Esophagus muscularis mucosa (tissue), 4 donors: Measurements from ENCODE around the gene PLA2G6. TPM values are rescaled to one million over a fixed set of nuclear protein-coding genes. Genes with fewer than 3 reads are reported as not detected.

ENCODE experiments used
- DNase-seq: peaks from one replicate; pipeline ENCODE4 v3.0.0-alpha.2; 2017; ENCODE audit errors: extremely low spot score
- H3K27ac ChIP-seq, 4 donors: fragments of 200-600 bp; sonication (generic); replicated peaks in 1 of 4; 1 replicate in 3 of 4; 2 replicates in 1 of 4; pipeline ENCODE4 v1.5.1; 2016 to 2019; ENCODE audit warnings: mild to moderate bottlenecking in 1 of 4
- H3K27me3 ChIP-seq, 4 donors: fragments of 200-600 bp; sonication (generic); one replicate each; pipeline versions ENCODE4 v1.5.1 to v1.6.0; 2016 to 2019
- H3K36me3 ChIP-seq, 4 donors: fragments of 200-600 bp; sonication (generic); one replicate each; pipeline ENCODE4 v1.5.1; 2016 to 2019
- H3K4me1 ChIP-seq, 4 donors: fragments of 200-600 bp; sonication (generic); one replicate each; pipeline ENCODE4 v1.5.1; 2016 to 2019
- H3K4me3 ChIP-seq, 4 donors: fragments of 200-600 bp; sonication (generic); 1 replicate in 2 of 4; 2 replicates in 2 of 4; pipeline ENCODE4 v1.5.1; 2016 to 2019; ENCODE audit warnings: mild to moderate bottlenecking in 4 of 4, moderate library complexity in 1 of 4
- H3K9me3 ChIP-seq, 4 donors: fragments of 200-600 bp; sonication (generic); 1 replicate in 3 of 4; 2 replicates in 1 of 4; pipeline ENCODE4 v1.5.1; 2016 to 2019
- EP300 ChIP-seq: sonication (generic); formaldehyde crosslinking; IDR thresholded peaks from one replicate; pipeline ENCODE4 v1.6.1; 2017; ENCODE audit warnings: antibody characterized with exemption
- POLR2A ChIP-seq: fragments of 450-650 bp; IDR thresholded peaks from one replicate; pipeline ENCODE4 v1.6.1; 2017; ENCODE audit warnings: antibody characterized with exemption, moderate library complexity, mild to moderate bottlenecking, low read depth
- POLR2AphosphoS5 ChIP-seq, 2 donors: sonication (generic); formaldehyde crosslinking; IDR thresholded peaks; one replicate each; pipeline ENCODE4 v1.6.1; 2017; ENCODE audit warnings: antibody characterized with exemption in 2 of 2
- WGBS: methylation state at CpG from one replicate; pipeline ENCODE4 v1.1.5; 2018; 5-methylcytosine and 5-hydroxymethylcytosine counted together
- intact Hi-C: fragments of 100-400 bp; cut with DNase I; formaldehyde crosslinking; loops from one replicate; pipeline ENCODE4 v1.15.1; 2023
- total RNA-seq, 4 donors: library from RNA; depleted of rRNA; stranded (reverse); fragments of >200 nt; gene quantifications; one replicate each; pipeline versions ENCODE4 v1.1.0 to v1.2.1, GENCODE V29; 2016
- TF ChIP-seq, protein P1 (sequence below), 3 experiments: fragments of 200-600 bp in 2 of 3; fragments of 450-650 bp in 1 of 3; sonication (generic) in 2 of 3; IDR thresholded peaks; one replicate each; pipeline ENCODE4 v1.5.1; 2017 to 2019; ENCODE audit warnings: antibody characterized with exemption in 3 of 3, mild to moderate bottlenecking in 2 of 3, moderate library complexity in 1 of 3

Gene PLA2G6
- total RNA-seq, 4 donors from 2014 or later = 13.9 to 18.3 (median 15.6) TPM

DNA sequence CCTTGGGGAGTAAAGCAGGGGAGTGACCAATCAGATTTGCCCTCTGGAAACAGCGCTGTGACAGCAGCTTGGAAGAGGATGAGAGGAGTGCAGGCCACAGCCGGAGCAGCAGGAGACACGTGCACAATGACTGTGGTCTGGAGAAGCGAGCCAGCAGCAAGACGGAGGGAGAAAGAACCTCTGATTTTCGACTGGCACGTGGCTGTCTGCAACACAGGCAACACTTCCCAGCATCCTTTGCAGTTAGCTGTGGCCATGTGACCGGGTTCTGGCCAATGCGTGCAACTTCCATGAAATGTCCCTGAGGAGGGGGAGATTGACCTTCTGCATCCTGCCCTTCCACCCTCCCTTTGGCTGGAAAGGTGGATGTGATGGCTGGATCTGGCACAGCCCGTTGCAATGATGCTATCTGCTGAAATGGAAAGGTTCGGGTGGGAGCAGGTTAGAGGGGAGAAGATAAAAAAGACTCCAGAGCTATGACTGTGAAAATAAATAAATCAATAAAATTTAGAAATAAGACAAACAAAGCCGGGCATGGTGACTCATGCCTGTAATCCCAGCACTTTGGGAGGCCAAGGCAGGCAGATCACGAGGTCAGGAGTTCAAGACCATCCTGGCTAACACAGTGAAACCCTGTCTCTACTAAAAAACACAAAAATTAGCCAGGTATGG, 15.6 kb downstream of the PLA2G6 start:
- H3K4me3 ChIP-seq = no peak overlapping the region
- H3K36me3 ChIP-seq = peaks cover 0 to 25% (median 9%) of the 10 kb centered on the region in 4 donors
- peaks cover 13 to 16% (median 14%) of the 10 kb centered on the region in 4 donors for H3K4me1 ChIP-seq
- no peaks in the 10 kb centered on the region for H3K9me3 ChIP-seq
- TF ChIP-seq, protein P1, sequence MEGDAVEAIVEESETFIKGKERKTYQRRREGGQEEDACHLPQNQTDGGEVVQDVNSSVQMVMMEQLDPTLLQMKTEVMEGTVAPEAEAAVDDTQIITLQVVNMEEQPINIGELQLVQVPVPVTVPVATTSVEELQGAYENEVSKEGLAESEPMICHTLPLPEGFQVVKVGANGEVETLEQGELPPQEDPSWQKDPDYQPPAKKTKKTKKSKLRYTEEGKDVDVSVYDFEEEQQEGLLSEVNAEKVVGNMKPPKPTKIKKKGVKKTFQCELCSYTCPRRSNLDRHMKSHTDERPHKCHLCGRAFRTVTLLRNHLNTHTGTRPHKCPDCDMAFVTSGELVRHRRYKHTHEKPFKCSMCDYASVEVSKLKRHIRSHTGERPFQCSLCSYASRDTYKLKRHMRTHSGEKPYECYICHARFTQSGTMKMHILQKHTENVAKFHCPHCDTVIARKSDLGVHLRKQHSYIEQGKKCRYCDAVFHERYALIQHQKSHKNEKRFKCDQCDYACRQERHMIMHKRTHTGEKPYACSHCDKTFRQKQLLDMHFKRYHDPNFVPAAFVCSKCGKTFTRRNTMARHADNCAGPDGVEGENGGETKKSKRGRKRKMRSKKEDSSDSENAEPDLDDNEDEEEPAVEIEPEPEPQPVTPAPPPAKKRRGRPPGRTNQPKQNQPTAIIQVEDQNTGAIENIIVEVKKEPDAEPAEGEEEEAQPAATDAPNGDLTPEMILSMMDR (IDR thresholded peaks at IDR 0.05) = no peak
- no peak for TF ChIP-seq POLR2A
- no peak for TF ChIP-seq EP300
- TF ChIP-seq POLR2AphosphoS5 (IDR thresholded peaks at IDR 0.05) = no peak
- H3K27me3 ChIP-seq = no peaks in the 10 kb centered on the region
- intact Hi-C loops = no loop called here
- no peak for DNase-seq
- WGBS = 94% methylated on average over 13 of the region's 13 CpGs
- H3K27ac ChIP-seq = no peak overlapping the region

DNA sequence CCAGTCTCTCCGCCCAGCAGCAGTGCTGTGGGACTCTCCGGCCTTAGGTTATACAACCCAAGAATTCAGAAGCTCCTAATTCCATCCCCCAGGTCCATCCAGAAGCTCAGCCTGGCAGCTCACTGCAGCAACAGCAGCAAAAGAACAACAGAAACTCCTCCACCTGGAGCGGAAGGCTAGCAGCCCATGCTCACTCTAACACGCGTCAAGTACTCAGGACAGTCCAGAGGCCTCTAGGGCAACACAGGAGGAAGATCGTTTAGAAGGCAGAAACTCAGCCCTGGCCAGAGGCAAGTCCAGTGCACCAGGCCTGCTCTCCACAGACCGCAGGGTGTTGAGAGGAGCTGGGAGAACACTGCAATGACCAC, 17.1 kb downstream of the PLA2G6 start:
- H3K36me3 ChIP-seq = peaks cover 0 to 25% (median 9%) of the 10 kb centered on the region in 4 donors
- intact Hi-C loops = no loop called here

DNA sequence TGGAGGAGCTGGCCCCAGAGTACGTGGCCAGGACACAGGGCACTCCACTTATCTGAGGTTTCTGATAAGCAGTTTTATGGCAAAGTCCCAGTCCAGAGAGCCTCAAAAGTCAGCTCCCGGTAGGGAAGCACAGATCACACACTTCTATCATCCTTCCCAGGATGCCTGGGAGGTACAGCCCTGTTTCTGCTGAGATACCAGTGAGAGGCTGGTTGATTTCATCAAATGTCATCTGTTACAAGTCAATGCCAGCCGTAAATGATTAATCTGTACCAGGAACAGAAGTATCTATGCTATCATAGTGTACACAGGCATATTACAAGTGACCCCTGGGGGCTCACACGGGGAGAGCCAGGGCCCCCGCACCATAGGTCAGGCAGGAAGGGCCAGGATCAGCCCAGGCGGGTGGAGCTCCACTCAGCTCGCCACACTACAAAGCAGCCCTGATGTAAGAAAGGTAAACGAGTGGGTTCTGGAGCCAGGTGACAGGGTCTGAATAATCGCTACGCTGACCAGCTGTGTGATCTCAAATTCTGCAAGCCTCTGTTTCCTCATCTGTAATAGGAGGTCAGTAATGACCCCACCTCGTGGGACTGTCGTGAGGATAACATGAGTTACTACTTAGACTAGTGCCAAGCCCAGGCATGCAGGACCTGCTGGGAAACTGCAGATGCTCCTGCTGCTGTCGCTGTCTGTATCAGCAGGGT, 17.6 kb downstream of the PLA2G6 start:
- 78% methylated on average over 11 of the region's 13 CpGs for WGBS
- peaks cover 13 to 16% (median 14%) of the 10 kb centered on the region in 4 donors for H3K4me1 ChIP-seq
- no peaks in the 10 kb centered on the region for H3K9me3 ChIP-seq
- H3K4me3 ChIP-seq = no peak overlapping the region
- TF ChIP-seq, protein P1 (IDR thresholded peaks at IDR 0.05) = no peak
- no peak for TF ChIP-seq POLR2AphosphoS5 (IDR thresholded peaks at IDR 0.05)
- TF ChIP-seq EP300 = no peak
- no peak for TF ChIP-seq POLR2A
- no peak for DNase-seq
- intact Hi-C loops = no loop called here
- H3K27ac ChIP-seq = no peak overlapping the region
- no peaks in the 10 kb centered on the region for H3K27me3 ChIP-seq
- peaks cover 0 to 21% (median 9%) of the 10 kb centered on the region in 4 donors for H3K36me3 ChIP-seq

More for the DNA sequence above, 17.1 kb downstream of the PLA2G6 start:
- Histone ChIP-seq H3K4me3 (no peak overlapping the region), H3K4me1 (peaks cover 13 to 16% (median 14%) of the 10 kb centered on the region in 4 donors), H3K9me3 (no peaks in the 10 kb centered on the region), H3K27ac (no peak overlapping the region), H3K27me3 (no peaks in the 10 kb centered on the region)
- TF ChIP-seq POLR2A (no peak), EP300 (no peak), POLR2AphosphoS5 (IDR thresholded peaks at IDR 0.05) (no peak)
- TF ChIP-seq, protein P1 (IDR thresholded peaks at IDR 0.05) = no peak
- 90% methylated on average over 7 of the region's 7 CpGs for WGBS
- no peak for DNase-seq

DNA sequence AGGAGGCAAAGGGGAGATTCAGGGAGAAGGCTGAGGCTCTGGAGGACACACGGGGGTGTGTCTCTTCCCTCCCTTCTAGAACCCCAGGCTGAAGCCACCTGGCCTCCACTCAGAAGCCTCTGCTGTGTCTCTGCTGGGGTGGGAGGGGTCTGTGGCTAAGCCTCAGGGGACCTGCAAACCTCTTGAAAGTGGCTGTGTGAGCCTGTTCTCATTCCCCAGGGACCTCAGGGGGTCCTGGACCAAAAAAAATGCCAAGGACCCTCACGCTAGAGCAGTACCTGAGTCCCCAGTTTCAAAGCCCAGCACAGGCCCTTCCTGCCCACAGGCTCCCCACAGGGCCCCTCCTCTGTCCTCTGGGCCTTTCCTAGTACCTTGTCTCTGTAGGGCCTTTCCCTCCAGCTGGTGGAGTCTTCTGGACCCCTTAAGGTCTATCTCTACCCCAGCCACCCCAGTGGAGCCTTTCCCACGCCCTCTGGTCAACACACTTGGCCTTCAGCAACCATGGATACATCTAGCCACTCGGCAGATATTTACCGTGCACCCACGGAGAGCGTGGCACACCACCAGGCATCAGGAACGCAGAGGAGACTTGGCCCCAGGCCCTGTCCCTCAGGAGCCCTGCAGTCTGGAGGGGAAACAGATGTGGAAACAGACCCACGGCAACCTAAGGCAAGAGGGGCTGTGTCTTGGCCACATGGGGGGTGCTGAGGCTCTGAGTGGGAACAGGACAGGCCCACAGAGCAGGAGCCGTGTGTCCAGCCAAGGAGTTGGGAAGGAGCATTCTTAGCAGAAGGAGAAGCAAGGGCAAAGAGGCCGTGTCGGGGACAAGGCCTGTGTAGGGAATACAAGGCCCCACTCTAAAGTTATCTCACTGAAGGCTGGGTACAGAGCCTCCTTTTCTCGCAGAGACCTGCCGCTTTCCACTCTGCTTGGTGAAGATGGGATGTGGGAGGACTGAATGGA, 18.5 kb downstream of the PLA2G6 start:
- Histone ChIP-seq H3K27ac (no peak overlapping the region), H3K27me3 (no peaks in the 10 kb centered on the region), H3K36me3 (peaks cover 0 to 18% (median 8%) of the 10 kb centered on the region in 4 donors), H3K4me1 (peaks cover 7 to 13% (median 11%) of the 10 kb centered on the region in 4 donors), H3K4me3 (no peak overlapping the region), H3K9me3 (no peaks in the 10 kb centered on the region)
- intact Hi-C loops = no loop called here
- DNase-seq = no peak
- 89% methylated on average over 14 of the region's 14 CpGs for WGBS
- TF ChIP-seq EP300 (no peak), POLR2A (no peak), POLR2AphosphoS5 (IDR thresholded peaks at IDR 0.05) (no peak)
- TF ChIP-seq, protein P1 (IDR thresholded peaks at IDR 0.05) = no peak
